ENCODE results near the gene TPCN1. TPM values are rescaled to one million over a fixed set of nuclear protein-coding genes. Genes with fewer than 3 reads are reported as not detected.

The TPCN1 gene
- total RNA-seq, 1 experiment from 2014 or later: 43.0 TPM

- DNase-seq (ENCODE audit: unreplicated experiment): no peak
- POLR2A ChIA-PET: interaction anchor here (0.7 to 1.0 kb wide), 2 partner anchors 11 to 38 kb away, joined by 3 to 5 read pairs; no protein-coding TSS in a partner anchor
- CTCF ChIA-PET: interaction anchor here (0.6 kb wide), 1 partner anchor 281 kb away, joined by 3 read pairs; no protein-coding TSS in a partner anchor
- Mint-ChIP-seq H3K9me3 (ENCODE audit: unreplicated experiment) (no peaks in the 10 kb centered on the region), H3K27me3 (ENCODE audit: insufficient read depth, unreplicated experiment) (no peaks in the 10 kb centered on the region), H3K36me3 (ENCODE audit: insufficient read depth, unreplicated experiment) (peaks cover 46% of the 10 kb centered on the region), H3K27ac (ENCODE audit: low read depth, unreplicated experiment) (no peak overlapping the region), H3K4me1 (ENCODE audit: insufficient read depth, unreplicated experiment) (peaks cover 5% of the 10 kb centered on the region), H3K4me3 (ENCODE audit: unreplicated experiment) (no peak overlapping the region)
- intact Hi-C loops (cut with micrococcal nuclease): loop anchor here (5.0 to 10.0 kb wide), 2 partner anchors 92 to 105 kb away; partner anchors contain the start of genes SDSL and TPCN1
- TF ChIP-seq, protein P1, sequence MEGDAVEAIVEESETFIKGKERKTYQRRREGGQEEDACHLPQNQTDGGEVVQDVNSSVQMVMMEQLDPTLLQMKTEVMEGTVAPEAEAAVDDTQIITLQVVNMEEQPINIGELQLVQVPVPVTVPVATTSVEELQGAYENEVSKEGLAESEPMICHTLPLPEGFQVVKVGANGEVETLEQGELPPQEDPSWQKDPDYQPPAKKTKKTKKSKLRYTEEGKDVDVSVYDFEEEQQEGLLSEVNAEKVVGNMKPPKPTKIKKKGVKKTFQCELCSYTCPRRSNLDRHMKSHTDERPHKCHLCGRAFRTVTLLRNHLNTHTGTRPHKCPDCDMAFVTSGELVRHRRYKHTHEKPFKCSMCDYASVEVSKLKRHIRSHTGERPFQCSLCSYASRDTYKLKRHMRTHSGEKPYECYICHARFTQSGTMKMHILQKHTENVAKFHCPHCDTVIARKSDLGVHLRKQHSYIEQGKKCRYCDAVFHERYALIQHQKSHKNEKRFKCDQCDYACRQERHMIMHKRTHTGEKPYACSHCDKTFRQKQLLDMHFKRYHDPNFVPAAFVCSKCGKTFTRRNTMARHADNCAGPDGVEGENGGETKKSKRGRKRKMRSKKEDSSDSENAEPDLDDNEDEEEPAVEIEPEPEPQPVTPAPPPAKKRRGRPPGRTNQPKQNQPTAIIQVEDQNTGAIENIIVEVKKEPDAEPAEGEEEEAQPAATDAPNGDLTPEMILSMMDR (IDR thresholded peaks at IDR 0.05; ENCODE audit: unreplicated experiment): no peak
- no TSS peak for BruUV-seq (replicated peaks)
Observed at GRCh38 chr12:113329791-113330417, 108.6 kb downstream of the TPCN1 start.

GRCh38 chr12:113330505-113330904, 109.2 kb downstream of the TPCN1 start:
- Mint-ChIP-seq H3K4me1 (ENCODE audit: insufficient read depth, unreplicated experiment) (peaks cover 5% of the 10 kb centered on the region), H3K4me3 (ENCODE audit: unreplicated experiment) (no peak overlapping the region), H3K27me3 (ENCODE audit: insufficient read depth, unreplicated experiment) (no peaks in the 10 kb centered on the region), H3K27ac (ENCODE audit: low read depth, unreplicated experiment) (no peak overlapping the region), H3K36me3 (ENCODE audit: insufficient read depth, unreplicated experiment) (peaks cover 44% of the 10 kb centered on the region), H3K9me3 (ENCODE audit: unreplicated experiment) (no peaks in the 10 kb centered on the region)
- BruUV-seq (replicated peaks): no TSS peak
- intact Hi-C loops (cut with micrococcal nuclease): loop anchor here (5.0 to 10.0 kb wide), 2 partner anchors 92 to 106 kb away; partner anchors contain the start of genes SDSL and TPCN1
- TF ChIP-seq, protein P1 (IDR thresholded peaks at IDR 0.05; ENCODE audit: unreplicated experiment): no peak
- ChIA-PET CTCF (no interaction called here), POLR2A (no interaction called here)
- DNase-seq (ENCODE audit: unreplicated experiment): no peak

DNA sequence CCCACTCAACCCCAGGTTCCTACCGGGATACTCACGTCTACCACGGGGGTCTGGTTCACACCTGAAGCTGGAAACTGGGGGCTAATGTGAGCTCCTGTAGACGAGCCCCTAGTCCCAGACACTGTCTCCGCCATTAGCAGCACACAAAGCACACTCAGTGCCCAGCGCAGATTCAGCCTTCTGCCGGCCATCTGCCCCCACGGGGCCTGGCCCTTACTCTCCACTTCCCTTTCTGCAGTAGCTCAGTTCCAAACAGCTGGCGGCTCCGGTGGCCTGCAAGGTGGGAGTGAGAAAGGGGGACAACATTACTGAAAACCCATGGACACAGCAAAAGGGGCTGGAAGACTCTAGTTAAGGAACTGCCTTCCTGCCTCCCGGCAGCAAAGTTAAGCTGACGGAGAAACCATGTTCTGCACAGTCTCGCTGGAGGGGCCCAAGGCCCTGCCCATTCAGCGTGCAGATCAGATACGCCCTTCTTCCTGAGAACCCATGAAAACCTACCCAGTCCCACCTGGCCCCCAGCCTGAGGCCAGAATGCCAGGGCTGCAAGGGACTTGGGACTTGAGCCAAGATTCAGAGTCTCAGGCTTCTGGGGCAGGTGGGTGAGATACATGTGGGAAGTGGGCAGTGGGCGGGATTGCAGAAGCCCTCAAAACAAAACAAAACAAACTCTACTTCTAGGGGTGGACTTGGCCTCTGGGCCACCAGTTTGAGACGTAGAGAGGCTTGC, 111.6 kb downstream of the TPCN1 start:
- ChIA-PET CTCF (interaction anchor here (0.6 to 1.2 kb wide), 2 partner anchors 22 to 61 kb away, joined by 3 to 4 read pairs; no protein-coding TSS in a partner anchor), POLR2A (interaction anchor here (1.2 kb wide), 1 partner anchor 8 kb away, joined by 3 read pairs; no protein-coding TSS in a partner anchor)
- Mint-ChIP-seq H3K4me3 (ENCODE audit: unreplicated experiment) (no peak overlapping the region), H3K27ac (ENCODE audit: low read depth, unreplicated experiment) (no peak overlapping the region), H3K27me3 (ENCODE audit: insufficient read depth, unreplicated experiment) (no peaks in the 10 kb centered on the region), H3K9me3 (ENCODE audit: unreplicated experiment) (no peaks in the 10 kb centered on the region), H3K36me3 (ENCODE audit: insufficient read depth, unreplicated experiment) (peaks cover 41% of the 10 kb centered on the region), H3K4me1 (ENCODE audit: insufficient read depth, unreplicated experiment) (peaks cover 5% of the 10 kb centered on the region)
- no peak for DNase-seq (ENCODE audit: unreplicated experiment)
- TF ChIP-seq, protein P1 (IDR thresholded peaks at IDR 0.05; ENCODE audit: unreplicated experiment): no peak
- intact Hi-C loops (cut with micrococcal nuclease): loop anchor here (5.0 to 10.0 kb wide), 2 partner anchors 89 to 108 kb away; partner anchors contain the start of genes SDSL and TPCN1
- no TSS peak for BruUV-seq (replicated peaks)

- TF ChIP-seq, protein P1 (IDR thresholded peaks at IDR 0.05; ENCODE audit: unreplicated experiment): no peak
- no peak for DNase-seq (ENCODE audit: unreplicated experiment)
- ChIA-PET POLR2A (interaction anchor here (1.2 kb wide), 1 partner anchor 9 kb away, joined by 3 read pairs; no protein-coding TSS in a partner anchor), CTCF (no interaction called here)
- Mint-ChIP-seq H3K36me3 (ENCODE audit: insufficient read depth, unreplicated experiment) (peaks cover 38% of the 10 kb centered on the region), H3K27ac (ENCODE audit: low read depth, unreplicated experiment) (no peak overlapping the region), H3K27me3 (ENCODE audit: insufficient read depth, unreplicated experiment) (no peaks in the 10 kb centered on the region), H3K9me3 (ENCODE audit: unreplicated experiment) (no peaks in the 10 kb centered on the region), H3K4me1 (ENCODE audit: insufficient read depth, unreplicated experiment) (peaks cover 5% of the 10 kb centered on the region), H3K4me3 (ENCODE audit: unreplicated experiment) (peak overlapping the region; percentile 81)
- no TSS peak for BruUV-seq (replicated peaks)
- intact Hi-C loops (cut with micrococcal nuclease): loop anchor here (5.0 to 10.0 kb wide), 2 partner anchors 89 to 109 kb away; partner anchors contain the start of genes SDSL and TPCN1
Observed at GRCh38 chr12:113333418-113333750, 112.1 kb downstream of the TPCN1 start.
